Duodenal mucosa (tissue), 2 donors: ENCODE data around the gene OLAH.

Source experiments
- H3K27ac ChIP-seq: one replicate; pipeline ENCODE4 v1.7.0; 2013; ENCODE audit warnings: low read depth, low read length
- H3K27me3 ChIP-seq, 2 donors: one replicate each; pipeline ENCODE4 v1.7.0; 2013; ENCODE audit warnings: low read length in 2 of 2, control low read depth in 1 of 2; ENCODE audit not compliant: insufficient read depth in 2 of 2, control insufficient read depth in 1 of 2
- H3K36me3 ChIP-seq, 2 donors: one replicate each; pipeline ENCODE4 v1.7.0; 2013; ENCODE audit warnings: low read length in 2 of 2, control low read depth in 1 of 2; ENCODE audit not compliant: insufficient read depth in 2 of 2, control insufficient read depth in 1 of 2
- H3K4me1 ChIP-seq, 2 donors: one replicate each; pipeline ENCODE4 v1.7.0; 2013; ENCODE audit warnings: low read length in 2 of 2, control low read depth in 1 of 2; ENCODE audit not compliant: insufficient read depth in 2 of 2, control insufficient read depth in 1 of 2
- H3K4me3 ChIP-seq, 2 donors: one replicate each; pipeline ENCODE4 v1.7.0; 2013; ENCODE audit warnings: low read length in 2 of 2, low read depth in 1 of 2
- H3K9ac ChIP-seq, 2 donors: one replicate each; pipeline ENCODE4 v1.7.0; 2013; ENCODE audit warnings: low read length in 2 of 2, low read depth in 1 of 2
- H3K9me3 ChIP-seq, 2 donors: one replicate each; pipeline ENCODE4 v1.7.0; 2013; ENCODE audit warnings: low read length in 2 of 2, control low read depth in 1 of 2; ENCODE audit not compliant: control insufficient read depth in 1 of 2

The OLAH gene

DNA sequence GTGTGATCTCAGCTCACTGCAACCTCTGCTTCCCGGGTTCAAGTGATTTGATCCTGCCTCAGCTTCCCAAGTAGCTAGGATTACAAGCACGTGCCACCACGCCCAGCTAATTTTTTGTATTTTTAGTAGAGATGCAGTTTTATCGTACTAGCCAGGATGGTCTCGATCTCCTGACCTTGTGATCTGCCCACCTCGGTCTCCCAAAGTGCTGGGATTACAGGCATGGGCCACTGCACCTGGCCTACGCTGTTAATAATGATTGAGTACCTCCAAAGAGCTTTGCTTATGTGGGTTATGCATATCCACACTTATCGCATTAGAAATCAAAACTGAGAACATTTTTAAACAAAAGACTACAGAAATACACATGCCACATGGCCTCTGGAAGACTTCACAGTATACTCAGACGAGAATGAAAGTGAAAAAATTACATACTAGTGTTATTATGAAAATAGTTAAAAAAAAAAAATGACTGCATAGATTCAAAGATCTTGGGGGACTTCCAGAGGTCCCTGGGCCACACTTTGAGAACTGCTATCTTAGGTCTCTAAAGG, 78.8 kb downstream of the OLAH start:
- H3K4me1 ChIP-seq: no peaks in the 10 kb centered on the region
- peaks cover 27 to 38% of the 10 kb centered on the region in 2 donors for H3K36me3 ChIP-seq
- no peaks in the 10 kb centered on the region for H3K9me3 ChIP-seq
- H3K4me3 ChIP-seq: no peak overlapping the region
- no peaks in the 10 kb centered on the region for H3K27me3 ChIP-seq
- no peak overlapping the region for H3K27ac ChIP-seq
- H3K9ac ChIP-seq: no peak overlapping the region
